ENCODE results near the gene EIF2B5. TPM values are rescaled to one million over a fixed set of nuclear protein-coding genes. Genes with fewer than 3 reads are reported as not detected.
A peak's percentile ranks its signal among the peaks of the same experiment; 100 is the strongest.

EIF2B5 gene
- total RNA-seq, 6 experiments from 2014 or later = 27.5 to 33.1 (median 31.4) TPM

- H3K4me1 Mint-ChIP-seq (ENCODE audit: low read depth) = peaks cover 75% of the 10 kb centered on the region
- no peaks in the 10 kb centered on the region for H3K9me3 Mint-ChIP-seq
- DNase-seq = peak; percentile 99
- H3K27ac Mint-ChIP-seq = peak within 1 kb of the TSS; percentile 96
- peaks cover 7% of the 10 kb centered on the region for H3K27me3 Mint-ChIP-seq (ENCODE audit: insufficient read depth)
- H3K36me3 Mint-ChIP-seq (ENCODE audit: low read depth) = peaks cover 43% of the 10 kb centered on the region
- H3K4me3 Mint-ChIP-seq = peak within 1 kb of the TSS; percentile 98
- TF ChIP-seq, protein P1, sequence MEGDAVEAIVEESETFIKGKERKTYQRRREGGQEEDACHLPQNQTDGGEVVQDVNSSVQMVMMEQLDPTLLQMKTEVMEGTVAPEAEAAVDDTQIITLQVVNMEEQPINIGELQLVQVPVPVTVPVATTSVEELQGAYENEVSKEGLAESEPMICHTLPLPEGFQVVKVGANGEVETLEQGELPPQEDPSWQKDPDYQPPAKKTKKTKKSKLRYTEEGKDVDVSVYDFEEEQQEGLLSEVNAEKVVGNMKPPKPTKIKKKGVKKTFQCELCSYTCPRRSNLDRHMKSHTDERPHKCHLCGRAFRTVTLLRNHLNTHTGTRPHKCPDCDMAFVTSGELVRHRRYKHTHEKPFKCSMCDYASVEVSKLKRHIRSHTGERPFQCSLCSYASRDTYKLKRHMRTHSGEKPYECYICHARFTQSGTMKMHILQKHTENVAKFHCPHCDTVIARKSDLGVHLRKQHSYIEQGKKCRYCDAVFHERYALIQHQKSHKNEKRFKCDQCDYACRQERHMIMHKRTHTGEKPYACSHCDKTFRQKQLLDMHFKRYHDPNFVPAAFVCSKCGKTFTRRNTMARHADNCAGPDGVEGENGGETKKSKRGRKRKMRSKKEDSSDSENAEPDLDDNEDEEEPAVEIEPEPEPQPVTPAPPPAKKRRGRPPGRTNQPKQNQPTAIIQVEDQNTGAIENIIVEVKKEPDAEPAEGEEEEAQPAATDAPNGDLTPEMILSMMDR (IDR thresholded peaks at IDR 0.05) = peak; percentile 43; the same call in 1 of the 2 replicates
Observed at GRCh38 chr3:184174646-184175492, 39.7 kb downstream of the EIF2B5 start, which contains the start of gene AP2M1. Gene AP2M1, plus strand, starts transcription at chr3:184174855. Its CDS starts 2,139 bp downstream, at chr3:184176994.

DNA sequence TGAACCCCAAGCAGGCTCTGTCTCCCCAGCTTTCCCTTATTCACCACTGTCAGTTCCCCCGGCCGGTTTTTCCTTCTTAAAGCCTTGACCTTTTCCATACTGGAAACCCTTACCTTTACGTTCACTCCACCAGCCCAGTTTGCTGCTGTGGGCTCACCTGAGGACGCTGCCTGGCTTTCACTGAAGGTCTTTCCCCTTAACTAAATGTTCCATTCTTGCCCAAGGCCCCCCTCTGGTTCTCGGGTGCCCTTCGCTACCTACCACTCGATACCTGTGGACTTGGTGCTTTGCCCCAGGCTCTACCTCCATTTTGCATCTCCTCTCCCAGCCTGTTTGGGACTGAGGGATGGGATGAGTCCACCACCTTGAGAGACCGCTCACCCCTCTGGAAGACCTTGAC, 40.3 kb downstream of the EIF2B5 start:
- H3K36me3 Mint-ChIP-seq (ENCODE audit: low read depth) = peaks cover 48% of the 10 kb centered on the region
- H3K27ac Mint-ChIP-seq = peak overlapping the region; percentile 96
- TF ChIP-seq, protein P1 (IDR thresholded peaks at IDR 0.05) = no peak
- H3K4me1 Mint-ChIP-seq (ENCODE audit: low read depth) = peaks cover 82% of the 10 kb centered on the region
- no peaks in the 10 kb centered on the region for H3K9me3 Mint-ChIP-seq
- H3K4me3 Mint-ChIP-seq = peak overlapping the region; percentile 98
- H3K27me3 Mint-ChIP-seq (ENCODE audit: insufficient read depth) = peaks cover 7% of the 10 kb centered on the region
- no peak for DNase-seq

DNA sequence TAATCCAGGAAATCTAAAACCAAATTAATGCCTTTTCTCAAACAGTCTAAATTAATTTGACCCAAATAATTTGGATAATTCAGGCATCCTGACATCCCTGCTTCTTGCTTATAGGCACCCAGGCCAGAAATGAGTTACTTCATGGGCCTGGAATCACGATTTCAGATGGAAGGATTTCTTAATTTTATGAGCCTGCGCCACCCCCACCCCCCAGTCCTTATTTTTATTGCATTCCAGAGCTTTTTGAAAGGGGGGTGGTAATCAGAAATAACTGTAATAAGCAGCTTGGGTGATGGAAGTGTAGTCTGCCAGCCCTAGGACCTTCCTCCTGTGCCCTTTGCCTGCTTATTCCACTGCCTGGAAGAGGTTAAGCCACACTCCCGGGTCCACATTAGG, 40.8 kb downstream of the EIF2B5 start:
- H3K4me1 Mint-ChIP-seq (ENCODE audit: low read depth) = peaks cover 79% of the 10 kb centered on the region
- DNase-seq = peak; percentile 15
- peaks cover 7% of the 10 kb centered on the region for H3K27me3 Mint-ChIP-seq (ENCODE audit: insufficient read depth)

GRCh38 chr3:184176377-184177330, 41.5 kb downstream of the EIF2B5 start:
- peak; percentile 96 for DNase-seq
- Mint-ChIP-seq H3K27ac (peak overlapping the region; percentile 96), H3K27me3 (ENCODE audit: insufficient read depth) (peaks cover 7% of the 10 kb centered on the region), H3K4me1 (ENCODE audit: low read depth) (peaks cover 72% of the 10 kb centered on the region), H3K4me3 (peak overlapping the region; percentile 98), H3K36me3 (ENCODE audit: low read depth) (peaks cover 37% of the 10 kb centered on the region), H3K9me3 (no peaks in the 10 kb centered on the region)
- TF ChIP-seq, protein P1 (IDR thresholded peaks at IDR 0.05) = peak; percentile 41

More for the DNA sequence above, 40.8 kb downstream of the EIF2B5 start:
- no peaks in the 10 kb centered on the region for H3K9me3 Mint-ChIP-seq
- peak overlapping the region; percentile 96 for H3K27ac Mint-ChIP-seq
- H3K4me3 Mint-ChIP-seq = peak overlapping the region; percentile 98
- H3K36me3 Mint-ChIP-seq (ENCODE audit: low read depth) = peaks cover 44% of the 10 kb centered on the region
- TF ChIP-seq, protein P1 (IDR thresholded peaks at IDR 0.05) = no peak

DNA sequence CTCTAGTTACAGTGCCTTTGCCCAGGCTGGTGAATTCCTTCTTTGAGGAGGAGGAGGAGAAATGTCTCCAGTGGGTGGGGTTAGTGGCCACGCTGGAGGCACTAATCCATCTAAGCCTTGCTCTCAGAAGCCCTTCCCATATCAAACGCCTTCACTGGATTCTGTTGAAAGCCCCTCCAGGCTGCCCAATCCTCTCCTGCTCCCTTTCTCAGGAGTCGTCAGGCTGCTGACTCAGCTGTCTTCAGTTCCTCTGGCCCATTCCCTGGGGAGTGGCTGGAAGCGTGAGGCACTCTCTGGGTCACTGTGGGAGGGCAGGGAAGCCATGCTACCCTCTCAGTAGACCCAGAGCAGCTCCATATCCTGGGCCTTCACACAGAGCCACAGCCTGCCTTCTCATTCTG, 42.2 kb downstream of the EIF2B5 start:
- H3K4me3 Mint-ChIP-seq = peak overlapping the region; percentile 98
- H3K27me3 Mint-ChIP-seq (ENCODE audit: insufficient read depth) = peaks cover 5% of the 10 kb centered on the region
- peaks cover 65% of the 10 kb centered on the region for H3K4me1 Mint-ChIP-seq (ENCODE audit: low read depth)
- H3K27ac Mint-ChIP-seq = peak overlapping the region; percentile 96
- peaks cover 34% of the 10 kb centered on the region for H3K36me3 Mint-ChIP-seq (ENCODE audit: low read depth)
- TF ChIP-seq, protein P1 (IDR thresholded peaks at IDR 0.05) = no peak; the same call in 1 of the 2 replicates
- peak; percentile 43 for DNase-seq
- H3K9me3 Mint-ChIP-seq = no peaks in the 10 kb centered on the region
